Heart left ventricle (tissue), 16 donors: Measurements from ENCODE around the gene ZNF341. TPM values are rescaled to one million over a fixed set of nuclear protein-coding genes. Genes with fewer than 3 reads are reported as not detected.
"Not testable (repeated sequence)": the region's sequence is repeated elsewhere in the genome, so short reads cannot be mapped to it uniquely, and the experiment has no call there.

Source experiments
- ATAC-seq, 4 donors: fragments of 200-7000 bp; cut with Tn5 transposase; one replicate each; pipeline ENCODE4 v1.9.1; 2020 to 2022; ENCODE audit warnings: moderate library complexity in 4 of 4, mild to moderate bottlenecking in 3 of 4, moderate number of reproducible peaks in 1 of 4
- DNase-seq, 5 donors: peaks; one replicate each; pipeline ENCODE4 v3.0.0-alpha.2; 2020
- H3K27ac ChIP-seq, 12 donors: fragments of 200-600 bp; sonication (generic) in 4 of 12; one replicate each; pipeline versions ENCODE4 v1.5.0 to v1.8.0; 2016 to 2022; ENCODE audit warnings: mild to moderate bottlenecking in 2 of 12
- H3K27me3 ChIP-seq, 9 donors: fragments of 200-600 bp; sonication (generic) in 2 of 9; one replicate each; pipeline versions ENCODE4 v1.5.1 to v1.8.0; 2016 to 2022; ENCODE audit warnings: mild to moderate bottlenecking in 3 of 9
- H3K36me3 ChIP-seq, 9 donors: fragments of 200-600 bp; sonication (generic) in 2 of 9; one replicate each; pipeline versions ENCODE4 v1.5.0 to v1.8.0; 2018 to 2022; ENCODE audit warnings: mild to moderate bottlenecking in 2 of 9
- H3K4me1 ChIP-seq, 12 donors: fragments of 200-600 bp; sonication (generic) in 4 of 12; one replicate each; pipeline versions ENCODE4 v1.5.0 to v1.8.0; 2016 to 2022; ENCODE audit warnings: mild to moderate bottlenecking in 3 of 12
- H3K4me3 ChIP-seq, 12 donors: fragments of 200-600 bp; sonication (generic) in 4 of 12; one replicate each; pipeline versions ENCODE4 v1.5.0 to v1.8.0; 2017 to 2022; ENCODE audit warnings: mild to moderate bottlenecking in 9 of 12, moderate library complexity in 4 of 12
- H3K9me3 ChIP-seq, 12 donors: fragments of 200-600 bp; sonication (generic) in 4 of 12; one replicate each; pipeline versions ENCODE4 v1.5.0 to v1.8.0; 2016 to 2022; ENCODE audit warnings: mild to moderate bottlenecking in 1 of 12
- CTCF ChIP-seq, 12 donors: fragments of 200-600 bp; sonication (generic) in 4 of 12; IDR thresholded peaks; one replicate each; pipeline versions ENCODE4 v1.5.0 to v1.8.0; 2018 to 2022; ENCODE audit warnings: antibody characterized with exemption in 12 of 12, mild to moderate bottlenecking in 5 of 12
- POLR2A ChIP-seq, 2 donors: fragments of 450-650 bp; IDR thresholded peaks; one replicate each; pipeline ENCODE4 v1.6.1; 2017; ENCODE audit warnings: antibody characterized with exemption in 2 of 2, mild to moderate bottlenecking in 2 of 2, moderate library complexity in 2 of 2
- WGBS, 4 donors: extraction: QIAGEN DNeasy Blood & Tissue Kit in 2 of 4; methylation state at CpG; one replicate each; pipeline versions ENCODE4 v1.1.5 to v1.1.7; 2013 to 2018; 5-methylcytosine and 5-hydroxymethylcytosine counted together
- intact Hi-C, 10 donors: fragments of 100-400 bp; cut with DNase I; formaldehyde crosslinking; loops; one replicate each; pipeline versions ENCODE4 v1.11.1 to v1.14.2; 2022
- polyA plus RNA-seq, 2 donors: library from polyadenylated mRNA; stranded (reverse); fragments of 200-250 nt; gene quantifications; one replicate each; pipeline ENCODE4 v1.2.3, GENCODE V29; 2013
- total RNA-seq, 9 donors: library from RNA; depleted of rRNA in 2 of 9; stranded (reverse); fragments of >200 nt in 2 of 9; fragmentation: NEBNext Ultra II Directional in 3 of 9; extraction: Animal tissue kit (Norgen Biotek cat#: 25700) in 3 of 9; gene quantifications; one replicate each; pipeline versions ENCODE4 v1.1.0 to v1.2.4, GENCODE V29; 2016 to 2023
- donor health status: ischemic (EF 13 %, LVEDD 7.1; RV severe dilation, severe dysfunction).
- donor health status: healthy with polysubstance abuse.
- donor health status: DM: no; HTN: yes; CAD: no.
- donor health status: DM: no; HTN: no; CAD: no.
- donor health status: ischemic (EF 25% LVEDD 6.9; RV normal size, moderate dysfunction).
- donor health status: ischemic (EF 25% LVEDD 5.7; RV mildly dilated, moderate dysfunction).
- donor health status: healthy.
- donor health status: DM: yes; HTN: yes; CAD: no.
- donor health status: ischemic (EF 35%, LVEDD 5.7; RV mildly dilated, moderate dysfunction).
- donor health status: nonischemic (EF 11% LVEDD 7.7; RV severe dilation, severe dysfunction).
- donor health status: DM: yes; HTN: yes; CAD: no.
- donor health status: PGD.
- donor health status: ischemic (EF 29% LVEDD 5.4; RV normal size, mild dysfunction).
- donor health status: nonischemic (EF 23%, LVEDD 6.1; RV moderate dilation, normal function).

Gene ZNF341
- total and polyA plus RNA-seq, 11 donors = 1.2 to 3.3 (median 1.7) TPM

GRCh38 chr20:33790566-33790965, 58.8 kb downstream of the ZNF341 start:
- no peak overlapping the region for H3K4me3 ChIP-seq
- peaks cover 0 to 8% (median 0%) of the 10 kb centered on the region in 9 donors for H3K36me3 ChIP-seq
- no peak for DNase-seq
- TF ChIP-seq POLR2A (IDR thresholded peaks at IDR 0.05) = no peak
- TF ChIP-seq CTCF (IDR thresholded peaks at IDR 0.05) = no peak
- H3K9me3 ChIP-seq = no peaks in the 10 kb centered on the region
- H3K27me3 ChIP-seq = no peaks in the 10 kb centered on the region
- peaks cover 0 to 47% (median 31%) of the 10 kb centered on the region in 12 donors for H3K4me1 ChIP-seq
- intact Hi-C loops = loop anchor here in 5 of 10 donors (5.0 to 10.0 kb wide), 5 partner anchors 54 to 334 kb away; no protein-coding TSS in a partner anchor
- peak overlapping the region in 1 of 12 donors; percentile 84 for H3K27ac ChIP-seq
- no peak for ATAC-seq
- WGBS, 4 donors = 85 to 94% (median 91%) methylated on average over 11 of the region's 11 CpGs

GRCh38 chr20:33791021-33791420, 59.2 kb downstream of the ZNF341 start:
- ATAC-seq = no peak
- no peak for DNase-seq

GRCh38 chr20:33791540-33791939, 59.7 kb downstream of the ZNF341 start:
- Histone ChIP-seq H3K4me3 (no peak overlapping the region), H3K27ac (peak overlapping the region in 1 of 12 donors; percentile 78), H3K36me3 (peaks cover 0 to 8% (median 0%) of the 10 kb centered on the region in 9 donors), H3K9me3 (no peaks in the 10 kb centered on the region), H3K27me3 (no peaks in the 10 kb centered on the region), H3K4me1 (peaks cover 0 to 45% (median 29%) of the 10 kb centered on the region in 12 donors)
- DNase-seq (no peak), ATAC-seq (no peak)
- TF ChIP-seq CTCF (IDR thresholded peaks at IDR 0.05) (no peak), POLR2A (IDR thresholded peaks at IDR 0.05) (no peak)
- intact Hi-C loops = loop anchor here in 5 of 10 donors (5.0 to 10.0 kb wide), 5 partner anchors 53 to 333 kb away; no protein-coding TSS in a partner anchor
- 89 to 93% (median 92%) methylated on average over 9 of the region's 9 CpGs for WGBS, 4 donors

More at GRCh38 chr20:33791021-33791420, 59.2 kb downstream of the ZNF341 start:
- Histone ChIP-seq H3K9me3 (no peaks in the 10 kb centered on the region), H3K36me3 (peaks cover 0 to 8% (median 0%) of the 10 kb centered on the region in 9 donors), H3K27me3 (no peaks in the 10 kb centered on the region), H3K4me1 (peaks cover 0 to 48% (median 31%) of the 10 kb centered on the region in 12 donors), H3K4me3 (no peak overlapping the region), H3K27ac (peak overlapping the region in 1 of 12 donors; percentile 78)
- intact Hi-C loops = loop anchor here in 5 of 10 donors (5.0 to 10.0 kb wide), 5 partner anchors 54 to 334 kb away; no protein-coding TSS in a partner anchor
- 97 to 99% (median 98%) methylated on average over 19 to 31 of the region's 31 CpGs for WGBS, 4 donors
- TF ChIP-seq POLR2A (IDR thresholded peaks at IDR 0.05) (no peak), CTCF (IDR thresholded peaks at IDR 0.05) (no peak)

- peak overlapping the region in 8 of 12 donors; percentile 26 to 78 (median 60) for H3K27ac ChIP-seq
- peak in 2 of 5 donors; percentile 43 to 75 for DNase-seq
- intact Hi-C loops = loop anchor here in 6 of 10 donors (2.0 to 10.0 kb wide), 6 partner anchors 53 to 333 kb away; no protein-coding TSS in a partner anchor
- peak in 1 of 4 donors; percentile 24 for ATAC-seq
- peaks cover 0 to 8% (median 0%) of the 10 kb centered on the region in 9 donors for H3K36me3 ChIP-seq
- 71 to 82% (median 72%) methylated on average over 11 to 13 of the region's 13 CpGs for WGBS, 4 donors
- no peak overlapping the region for H3K4me3 ChIP-seq
- H3K4me1 ChIP-seq = peaks cover 0 to 39% (median 28%) of the 10 kb centered on the region in 12 donors
- TF ChIP-seq POLR2A (IDR thresholded peaks at IDR 0.05) (no peak), CTCF (IDR thresholded peaks at IDR 0.05) (peak; percentile 70 to 83 (median 78))
- no peaks in the 10 kb centered on the region for H3K9me3 ChIP-seq
- no peaks in the 10 kb centered on the region for H3K27me3 ChIP-seq
Observed at GRCh38 chr20:33791959-33792597, 60.3 kb downstream of the ZNF341 start.

- DNase-seq, H3K27me3 ChIP-seq, H3K36me3 ChIP-seq, H3K9me3 ChIP-seq, ATAC-seq: not testable (repeated sequence)
- Histone ChIP-seq H3K27ac (peak overlapping the region; percentile 1 to 78 (median 64)), H3K4me3 (peak overlapping the region in 1 of 12 donors; percentile 8), H3K4me1 (peaks cover 0 to 36% (median 27%) of the 10 kb centered on the region in 12 donors)
- intact Hi-C loops = loop anchor here in 6 of 10 donors (2.0 to 10.0 kb wide), 6 partner anchors 52 to 332 kb away; no protein-coding TSS in a partner anchor
- WGBS, 4 donors = 39 to 52% (median 44%) methylated on average over 3 of the region's 3 CpGs
Observed at GRCh38 chr20:33792598-33792989, 60.8 kb downstream of the ZNF341 start.
